ENCODE data around the gene IMPDH1.

The IMPDH1 gene

GRCh38 chr7:128406314-128407232 is 3.2 kb downstream of the IMPDH1 start:
- Histone ChIP-seq H3K4me1 (ENCODE audit: control extremely low read depth in 1 of 4, control insufficient read depth in 4 of 4, insufficient read depth in 4 of 4, low read length in 3 of 4) (peaks cover 11 to 65% (median 63%) of the 10 kb centered on the region in 4 experiments), H3K36me3 (ENCODE audit: control insufficient read depth in 4 of 4, insufficient read depth in 4 of 4, low read length in 3 of 4) (peaks cover 0 to 18% (median 6%) of the 10 kb centered on the region in 4 experiments), H3K9me3 (ENCODE audit: control extremely low read depth in 1 of 5, control insufficient read depth in 4 of 5, insufficient read depth in 2 of 5, low read depth in 1 of 5, low read length in 4 of 5) (no peaks in the 10 kb centered on the region), H3K27ac (ENCODE audit: insufficient read depth in 1 of 2, low read depth in 1 of 2, low read length in 2 of 2, poor library complexity in 1 of 2, severe bottlenecking in 2 of 2) (no peak overlapping the region), H3K27me3 (replicated peaks in 2 of 5; ENCODE audit: control insufficient read depth in 4 of 5, insufficient read depth in 5 of 5, low read length in 4 of 5) (no peaks in the 10 kb centered on the region), H3K4me3 (ENCODE audit: control insufficient read depth in 1 of 7, extremely low read depth in 1 of 7, insufficient read depth in 4 of 7, low read depth in 2 of 7, low read length in 6 of 7) (peak overlapping the region in 2 of 7 experiments; percentile 19 to 45)
- 68% methylated on average over 15 of the region's 17 CpGs for WGBS (ENCODE audit: insufficient coverage)
- POLR2A ChIA-PET: interaction anchor here (0.6 to 1.0 kb wide), 2 partner anchors 12 to 15 kb away, joined by 3 to 4 read pairs; no protein-coding TSS in a partner anchor
- CTCF ChIA-PET: interaction anchor here (1.1 to 67.2 kb wide), 5 partner anchors 3 to 55 kb away, joined by 4 to 1829 read pairs (median 6); partner anchors contain the start of genes IMPDH1 and PRRT4
- no peak for DNase-seq

- H3K9me3 ChIP-seq (ENCODE audit: control extremely low read depth in 1 of 5, control insufficient read depth in 4 of 5, insufficient read depth in 2 of 5, low read depth in 1 of 5, low read length in 4 of 5): no peaks in the 10 kb centered on the region
- H3K36me3 ChIP-seq (ENCODE audit: control insufficient read depth in 4 of 4, insufficient read depth in 4 of 4, low read length in 3 of 4): peaks cover 5 to 27% (median 13%) of the 10 kb centered on the region in 4 experiments
- CTCF ChIA-PET: interaction anchor here (0.8 to 67.2 kb wide), 4 partner anchors 3 to 58 kb away, joined by 4 to 1829 read pairs (median 917); partner anchors contain the start of genes IMPDH1 and PRRT4
- H3K27ac ChIP-seq (ENCODE audit: insufficient read depth in 1 of 2, low read depth in 1 of 2, low read length in 2 of 2, poor library complexity in 1 of 2, severe bottlenecking in 2 of 2): no peak overlapping the region
- H3K27me3 ChIP-seq (replicated peaks in 2 of 5; ENCODE audit: control insufficient read depth in 4 of 5, insufficient read depth in 5 of 5, low read length in 4 of 5): no peaks in the 10 kb centered on the region
- peaks cover 11 to 64% (median 61%) of the 10 kb centered on the region in 4 experiments for H3K4me1 ChIP-seq (ENCODE audit: control extremely low read depth in 1 of 4, control insufficient read depth in 4 of 4, insufficient read depth in 4 of 4, low read length in 3 of 4)
- DNase-seq: peak; percentile 57 to 78 (median 70)
- WGBS (ENCODE audit: insufficient coverage): under 1% methylated on average over 57 of the region's 107 CpGs
- peak overlapping the region; percentile 51 to 82 (median 80) for H3K4me3 ChIP-seq (ENCODE audit: control insufficient read depth in 1 of 7, extremely low read depth in 1 of 7, insufficient read depth in 4 of 7, low read depth in 2 of 7, low read length in 6 of 7)
- POLR2A ChIA-PET: no interaction called here
Observed at GRCh38 chr7:128405471-128406313, 4.1 kb downstream of the IMPDH1 start.

GRCh38 chr7:128404886-128405470 is 4.8 kb downstream of the IMPDH1 start:
- no peak overlapping the region for H3K27ac ChIP-seq (ENCODE audit: insufficient read depth in 1 of 2, low read depth in 1 of 2, low read length in 2 of 2, poor library complexity in 1 of 2, severe bottlenecking in 2 of 2)

GRCh38 chr7:128404143-128404681 is 5.6 kb downstream of the IMPDH1 start:
- ChIA-PET POLR2A (interaction anchor here (1.2 kb wide), 1 partner anchor 20 kb away, joined by 3 read pairs; no protein-coding TSS in a partner anchor), CTCF (interaction anchor here (1.3 to 67.2 kb wide), 5 partner anchors 5 to 56 kb away, joined by 4 to 1829 read pairs (median 7); partner anchors contain the start of genes IMPDH1 and PRRT4)
- 75% methylated on average over 9 of the region's 9 CpGs for WGBS (ENCODE audit: insufficient coverage)
- no peak for DNase-seq
- peaks cover 6 to 53% (median 51%) of the 10 kb centered on the region in 4 experiments for H3K4me1 ChIP-seq (ENCODE audit: control extremely low read depth in 1 of 4, control insufficient read depth in 4 of 4, insufficient read depth in 4 of 4, low read length in 3 of 4)
- peak overlapping the region in 5 of 7 experiments; percentile 70 to 82 (median 82) for H3K4me3 ChIP-seq (ENCODE audit: control insufficient read depth in 1 of 7, extremely low read depth in 1 of 7, insufficient read depth in 4 of 7, low read depth in 2 of 7, low read length in 6 of 7)
- H3K36me3 ChIP-seq (ENCODE audit: control insufficient read depth in 4 of 4, insufficient read depth in 4 of 4, low read length in 3 of 4): peaks cover 5 to 39% (median 21%) of the 10 kb centered on the region in 4 experiments
- no peaks in the 10 kb centered on the region for H3K27me3 ChIP-seq (replicated peaks in 2 of 5; ENCODE audit: control insufficient read depth in 4 of 5, insufficient read depth in 5 of 5, low read length in 4 of 5)
- H3K27ac ChIP-seq (ENCODE audit: insufficient read depth in 1 of 2, low read depth in 1 of 2, low read length in 2 of 2, poor library complexity in 1 of 2, severe bottlenecking in 2 of 2): no peak overlapping the region
- no peaks in the 10 kb centered on the region for H3K9me3 ChIP-seq (ENCODE audit: control extremely low read depth in 1 of 5, control insufficient read depth in 4 of 5, insufficient read depth in 2 of 5, low read depth in 1 of 5, low read length in 4 of 5)

More at GRCh38 chr7:128404886-128405470, 4.8 kb downstream of the IMPDH1 start:
- WGBS (ENCODE audit: insufficient coverage): 25% methylated on average over 7 of the region's 13 CpGs
- H3K27me3 ChIP-seq (replicated peaks in 2 of 5; ENCODE audit: control insufficient read depth in 4 of 5, insufficient read depth in 5 of 5, low read length in 4 of 5): no peaks in the 10 kb centered on the region
- peaks cover 5 to 34% (median 19%) of the 10 kb centered on the region in 4 experiments for H3K36me3 ChIP-seq (ENCODE audit: control insufficient read depth in 4 of 4, insufficient read depth in 4 of 4, low read length in 3 of 4)
- H3K9me3 ChIP-seq (ENCODE audit: control extremely low read depth in 1 of 5, control insufficient read depth in 4 of 5, insufficient read depth in 2 of 5, low read depth in 1 of 5, low read length in 4 of 5): no peaks in the 10 kb centered on the region
- H3K4me1 ChIP-seq (ENCODE audit: control extremely low read depth in 1 of 4, control insufficient read depth in 4 of 4, insufficient read depth in 4 of 4, low read length in 3 of 4): peaks cover 6 to 57% (median 54%) of the 10 kb centered on the region in 4 experiments
- H3K4me3 ChIP-seq (ENCODE audit: control insufficient read depth in 1 of 7, extremely low read depth in 1 of 7, insufficient read depth in 4 of 7, low read depth in 2 of 7, low read length in 6 of 7): peak overlapping the region; percentile 51 to 82 (median 80)
- CTCF ChIA-PET: interaction anchor here (0.8 to 67.2 kb wide), 5 partner anchors 4 to 57 kb away, joined by 4 to 1829 read pairs (median 7); partner anchors contain the start of genes IMPDH1 and PRRT4
- peak in 1 of 3 donors; percentile 41 for DNase-seq
- POLR2A ChIA-PET: interaction anchor here (1.2 kb wide), 1 partner anchor 19 kb away, joined by 3 read pairs; no protein-coding TSS in a partner anchor

- ChIA-PET POLR2A (interaction anchor here (1.2 kb wide), 1 partner anchor 20 kb away, joined by 3 read pairs; no protein-coding TSS in a partner anchor), CTCF (interaction anchor here (1.3 to 67.2 kb wide), 4 partner anchors 6 to 56 kb away, joined by 5 to 1829 read pairs (median 918); partner anchors contain the start of genes IMPDH1 and PRRT4)
- Histone ChIP-seq H3K9me3 (ENCODE audit: control extremely low read depth in 1 of 5, control insufficient read depth in 4 of 5, insufficient read depth in 2 of 5, low read depth in 1 of 5, low read length in 4 of 5) (no peaks in the 10 kb centered on the region), H3K27me3 (replicated peaks in 2 of 5; ENCODE audit: control insufficient read depth in 4 of 5, insufficient read depth in 5 of 5, low read length in 4 of 5) (no peaks in the 10 kb centered on the region), H3K27ac (ENCODE audit: insufficient read depth in 1 of 2, low read depth in 1 of 2, low read length in 2 of 2, poor library complexity in 1 of 2, severe bottlenecking in 2 of 2) (no peak overlapping the region), H3K4me1 (ENCODE audit: control extremely low read depth in 1 of 4, control insufficient read depth in 4 of 4, insufficient read depth in 4 of 4, low read length in 3 of 4) (peaks cover 6 to 47% (median 45%) of the 10 kb centered on the region in 4 experiments), H3K36me3 (ENCODE audit: control insufficient read depth in 4 of 4, insufficient read depth in 4 of 4, low read length in 3 of 4) (peaks cover 5 to 43% (median 23%) of the 10 kb centered on the region in 4 experiments), H3K4me3 (ENCODE audit: control insufficient read depth in 1 of 7, extremely low read depth in 1 of 7, insufficient read depth in 4 of 7, low read depth in 2 of 7, low read length in 6 of 7) (peak overlapping the region in 1 of 7 experiments; percentile 82)
- WGBS (ENCODE audit: insufficient coverage): 97% methylated on average over 4 of the region's 5 CpGs
- DNase-seq: no peak
Observed at GRCh38 chr7:128403676-128404075, 6.1 kb downstream of the IMPDH1 start.

GRCh38 chr7:128402356-128402755 is 7.4 kb downstream of the IMPDH1 start:
- Histone ChIP-seq H3K4me1 (ENCODE audit: control extremely low read depth in 1 of 4, control insufficient read depth in 4 of 4, insufficient read depth in 4 of 4, low read length in 3 of 4) (peaks cover 3 to 34% (median 32%) of the 10 kb centered on the region in 4 experiments), H3K36me3 (ENCODE audit: control insufficient read depth in 4 of 4, insufficient read depth in 4 of 4, low read length in 3 of 4) (peaks cover 17 to 56% (median 29%) of the 10 kb centered on the region in 4 experiments), H3K27ac (ENCODE audit: insufficient read depth in 1 of 2, low read depth in 1 of 2, low read length in 2 of 2, poor library complexity in 1 of 2, severe bottlenecking in 2 of 2) (no peak overlapping the region), H3K27me3 (replicated peaks in 2 of 5; ENCODE audit: control insufficient read depth in 4 of 5, insufficient read depth in 5 of 5, low read length in 4 of 5) (no peaks in the 10 kb centered on the region), H3K9me3 (ENCODE audit: control extremely low read depth in 1 of 5, control insufficient read depth in 4 of 5, insufficient read depth in 2 of 5, low read depth in 1 of 5, low read length in 4 of 5) (no peaks in the 10 kb centered on the region), H3K4me3 (ENCODE audit: control insufficient read depth in 1 of 7, extremely low read depth in 1 of 7, insufficient read depth in 4 of 7, low read depth in 2 of 7, low read length in 6 of 7) (no peak overlapping the region)
- DNase-seq: no peak
- POLR2A ChIA-PET: no interaction called here
- 71% methylated on average over 1 of the region's 2 CpGs for WGBS (ENCODE audit: insufficient coverage)
- CTCF ChIA-PET: interaction anchor here (1.4 to 67.2 kb wide), 3 partner anchors 7 to 57 kb away, joined by 3 to 1829 read pairs (median 1829); partner anchors contain the start of genes IMPDH1 and PRRT4
